HepG2 (cell line): ENCODE data around the gene SUSD6. TPM values are rescaled to one million over a fixed set of nuclear protein-coding genes. Genes with fewer than 3 reads are reported as not detected.

Experiments
- ATAC-seq: fragments of 200-7000 bp; cut with Tn5 transposase; 3 replicates; pipeline ENCODE4 v1.9.1; 2020; ENCODE audit warnings: mild to moderate bottlenecking, moderate library complexity
- BruUV-seq: library from RNA; stranded (reverse); fragments of 400-500 nt; replicated peaks from 2 replicates; lab custom pipeline; 2021; lab: Mats Ljungman, UMichigan
- CTCF ChIA-PET: fragments of 300-600 bp; formaldehyde crosslinking; extraction: SDS; loops from one replicate; lab custom pipeline; 2021; ENCODE audit warnings: low total read pairs, inconsistent platforms, low intra/inter-chr PET ratio; lab: Yijun Ruan, JAX
- POLR2A ChIA-PET: fragments of 350-600 bp; sonication (Branson Sonifier 250); formaldehyde crosslinking; loops from one replicate; lab custom pipeline; 2020; ENCODE audit warnings: antibody characterized with exemption, inconsistent platforms; lab: Yijun Ruan, JAX
- DNase-seq: peaks from one replicate; pipeline ENCODE4 v3.0.0-alpha.2; 2015; ENCODE audit warnings: low spot score
- FAIRE-seq: peaks from 3 replicates; lab custom pipeline; 2011; peaks lifted over from hg19 to GRCh38; lab: Jason Lieb, UNC
- H2AFZ ChIP-seq: one replicate; pipeline ENCODE4 v1.6.1; 2011; ENCODE audit warnings: low read length, inconsistent platforms
- H3K27ac ChIP-seq: fragments of 300-600 bp; 3 replicates; pipeline ENCODE4 v1.8.0; 2011; ENCODE audit warnings: mixed run types, mild to moderate bottlenecking, mixed read lengths, low read length, inconsistent platforms; ENCODE audit not compliant: insufficient read depth; ENCODE audit errors: extremely low read length
- H3K27me3 ChIP-seq, 2 experiments: fragments of 200-600 bp in 1 of 2; 2 replicates in 1 of 2; 3 replicates in 1 of 2; pipeline versions ENCODE4 v1.6.0 to v1.8.0; 2011; ENCODE audit warnings: low read length in 2 of 2, mild to moderate bottlenecking in 2 of 2, moderate library complexity in 2 of 2, inconsistent platforms in 1 of 2; ENCODE audit not compliant: insufficient read depth in 2 of 2, control insufficient read depth in 1 of 2
- H3K36me3 ChIP-seq, 2 experiments: fragments of 200-600 bp in 1 of 2; replicated peaks in 1 of 2; 2 replicates in 1 of 2; 3 replicates in 1 of 2; pipeline versions ENCODE4 v1.5.1 to v1.8.0; 2011; ENCODE audit warnings: low read length in 2 of 2, inconsistent platforms in 1 of 2; ENCODE audit not compliant: insufficient read depth in 2 of 2, control insufficient read depth in 1 of 2
- H3K4me1 ChIP-seq: 2 replicates; pipeline ENCODE4 v1.5.1; 2012; ENCODE audit warnings: low read length, inconsistent platforms; ENCODE audit not compliant: insufficient read depth
- H3K4me2 ChIP-seq: 2 replicates; pipeline ENCODE4 v1.6.0; 2011; ENCODE audit warnings: low read depth, low read length, inconsistent platforms
- H3K4me3 ChIP-seq, 3 experiments: fragments of 200-600 bp in 1 of 3; sonication (generic), shearing (Covaris generic) in 1 of 3; replicated peaks in 1 of 3; 2 replicates each; pipeline ENCODE4 v1.5.1; 2011 to 2016; ENCODE audit warnings: low read length in 3 of 3, inconsistent platforms in 2 of 3, low read depth in 2 of 3, mild to moderate bottlenecking in 2 of 3, control low read depth in 1 of 3, mixed read lengths in 1 of 3; ENCODE audit not compliant: insufficient read depth in 1 of 3
- H3K79me2 ChIP-seq: one replicate; pipeline ENCODE4 v1.6.1; 2011; ENCODE audit warnings: low read length, inconsistent platforms; ENCODE audit not compliant: insufficient read depth
- H3K9ac ChIP-seq: 2 replicates; pipeline ENCODE4 v1.6.0; 2011; ENCODE audit warnings: mild to moderate bottlenecking, low read depth, low read length, inconsistent platforms; ENCODE audit not compliant: insufficient read depth
- H3K9me3 ChIP-seq: 2 replicates; pipeline ENCODE4 v1.5.1; 2012; ENCODE audit warnings: mild to moderate bottlenecking, low read length
- H4K20me1 ChIP-seq: 2 replicates; pipeline ENCODE4 v1.6.0; 2011; ENCODE audit warnings: inconsistent platforms, mild to moderate bottlenecking, low read length, moderate library complexity; ENCODE audit not compliant: insufficient read depth
- NFE2 ChIP-seq: sonication (generic); formaldehyde crosslinking; IDR thresholded peaks from 2 replicates; pipeline ENCODE4 v1.4.0; 2020; ENCODE audit warnings: missing genetic modification reagents
- TCF12 ChIP-seq, 2 experiments: fragments of 450-650 bp in 1 of 2; sonication (generic) in 1 of 2; formaldehyde crosslinking in 1 of 2; IDR thresholded peaks; 2 replicates each; pipeline versions ENCODE4 v1.6.1 to v1.8.0; 2017 to 2022; ENCODE audit warnings: antibody characterized with exemption in 1 of 2, mild to moderate bottlenecking in 1 of 2, missing genetic modification reagents in 1 of 2, moderate library complexity in 1 of 2
- WGBS: methylation state at CpG from one replicate; pipeline ENCODE4 v1.1.6; 2017; ENCODE audit warnings: low lambda C conversion rate; 5-methylcytosine and 5-hydroxymethylcytosine counted together
- in situ Hi-C: cut with HindIII; loops from 2 replicates; pipeline ENCODE4 v1.10.0; 2017; ENCODE audit warnings: low pct_unique_long_range_greater_than_20kb; ENCODE audit not compliant: extremely low pct_ligation_motif_present
- intact Hi-C: fragments of 100-400 bp; cut with micrococcal nuclease; formaldehyde crosslinking; loops from one replicate; pipeline ENCODE4 v1.10.0; 2022; ENCODE audit not compliant: unreplicated experiment
- polyA plus RNA-seq, 8 experiments: library from polyadenylated mRNA; depleted of rRNA in 3 of 8; stranded (reverse) in 7 of 8; unstranded in 1 of 8; fragments of >200 nt; fragmentation: Illumina TruSeq in 4 of 8; extraction: Trizol in 4 of 8; gene quantifications; 2 replicates each; pipeline versions ENCODE4 v1.2.1 to v1.2.3, GENCODE V29; 2011 to 2016; ENCODE audit warnings: low read depth in 4 of 8, missing spikeins in 1 of 8, mixed read lengths in 1 of 8; ENCODE audit not compliant: insufficient read depth in 1 of 8
- total RNA-seq, 5 experiments: library from RNA; depleted of rRNA; stranded (reverse); fragments of >200 nt; fragmentation: Illumina TruSeq; extraction: Trizol; gene quantifications; 2 replicates each; pipeline ENCODE4 v1.2.3, GENCODE V29; 2016; ENCODE audit warnings: low read depth in 1 of 5

The SUSD6 gene
- total and polyA plus RNA-seq, 2 of the 13 experiments (the other 11 are each of a cell fraction or from before 2014, with no cell fraction given) = 7.2 to 7.4 TPM

DNA sequence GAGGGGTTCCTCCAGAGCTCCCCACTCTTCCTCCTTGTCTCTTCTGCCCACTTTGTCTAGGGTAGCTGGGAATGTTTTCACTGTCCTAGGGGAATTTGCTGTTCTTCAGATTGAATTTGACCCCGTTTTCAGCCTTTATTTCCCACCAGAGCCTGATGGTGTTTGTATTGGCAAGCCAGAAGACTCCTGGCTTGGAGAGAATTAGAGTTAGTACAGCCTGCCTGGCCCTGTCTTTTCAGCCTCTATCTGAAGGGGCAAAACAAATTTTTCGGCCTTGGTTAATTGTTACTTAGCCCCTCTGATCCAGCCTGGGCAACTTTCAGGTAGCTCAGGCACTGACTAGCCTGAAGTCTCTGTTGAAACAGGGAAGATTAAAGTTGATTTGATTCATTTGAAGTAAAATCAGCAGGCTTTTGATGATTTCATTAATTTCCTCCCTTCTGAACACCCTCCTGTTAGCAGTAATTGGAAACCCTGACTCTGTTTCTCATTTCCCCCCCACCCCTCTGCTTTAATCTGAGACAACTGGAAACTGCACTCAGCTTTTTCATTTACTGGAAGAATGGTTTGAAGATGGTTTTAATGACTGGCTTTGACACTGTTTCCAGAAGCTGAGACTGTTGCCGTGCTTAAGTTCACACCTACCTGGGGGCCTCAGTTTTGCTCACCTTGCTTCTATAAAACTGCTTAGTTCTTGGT lies 63.3 kb downstream of the SUSD6 start:
- in situ Hi-C loops (no loop called here), intact Hi-C loops (no loop called here)
- no TSS peak for BruUV-seq
- no peaks in the 10 kb centered on the region for H3K27me3 ChIP-seq
- no peaks in the 10 kb centered on the region for H3K9me3 ChIP-seq
- H3K4me2 ChIP-seq = no peak overlapping the region
- ChIA-PET POLR2A (interaction anchor here (0.8 to 1.2 kb wide), 2 partner anchors 20 to 63 kb away, joined by 3 to 4 read pairs; partner anchors contain the start of gene SUSD6), CTCF (no interaction called here)
- FAIRE-seq (no peak), DNase-seq (no peak), ATAC-seq (no peak)
- H2AFZ ChIP-seq = no peak overlapping the region
- H4K20me1 ChIP-seq = no peaks in the 10 kb centered on the region
- no peak overlapping the region for H3K9ac ChIP-seq
- 90% methylated on average over 3 of the region's 3 CpGs for WGBS
- no peak overlapping the region for H3K27ac ChIP-seq
- TF ChIP-seq NFE2 = no peak
- H3K4me3 ChIP-seq = no peak overlapping the region
- peaks cover 2% of the 10 kb centered on the region for H3K79me2 ChIP-seq
- peaks cover 29% of the 10 kb centered on the region for H3K4me1 ChIP-seq
- no peaks in the 10 kb centered on the region; a peak in 1 of 5 replicates for H3K36me3 ChIP-seq

DNA sequence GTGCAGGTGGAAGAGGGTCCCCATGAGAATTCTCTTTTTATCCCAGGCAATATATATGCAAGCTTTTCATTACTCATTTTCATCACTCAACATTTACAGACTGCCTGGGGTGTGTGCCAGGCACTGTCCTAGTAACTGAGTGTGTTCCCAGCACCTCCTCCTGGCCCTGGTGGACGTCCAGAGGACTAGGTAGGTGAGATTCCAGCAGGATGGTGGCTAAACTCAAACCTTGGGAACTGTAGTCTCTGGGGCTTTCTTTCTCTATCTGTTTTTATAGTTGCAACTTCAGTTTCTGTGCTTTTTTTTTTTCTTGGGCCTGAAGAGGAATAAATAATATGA lies 63.8 kb downstream of the SUSD6 start:
- Histone ChIP-seq H4K20me1 (no peaks in the 10 kb centered on the region), H3K27me3 (no peaks in the 10 kb centered on the region), H3K4me1 (peaks cover 29% of the 10 kb centered on the region), H3K36me3 (no peaks in the 10 kb centered on the region; a peak in 1 of 5 replicates), H3K4me3 (no peak overlapping the region), H3K4me2 (no peak overlapping the region), H3K27ac (no peak overlapping the region), H3K9ac (no peak overlapping the region), H3K79me2 (peaks cover 2% of the 10 kb centered on the region), H3K9me3 (no peaks in the 10 kb centered on the region), H2AFZ (no peak overlapping the region)
- no peak for TF ChIP-seq TCF12 (IDR thresholded peaks at IDR 0.05)
- TF ChIP-seq TCF12 (CRISPR knock-in tag; IDR thresholded peaks at IDR 0.05) = no peak
- intact Hi-C loops (no loop called here), in situ Hi-C loops (no loop called here)
- no TSS peak for BruUV-seq
- WGBS = 100% methylated on average over 1 of the region's 1 CpG
- CTCF ChIA-PET = no interaction called here
- POLR2A ChIA-PET = no interaction called here
- no peak for DNase-seq
- no peak for ATAC-seq
- no peak for FAIRE-seq
